ENCODE data around the gene LYSMD4.
"Not testable (repeated sequence)": the region's sequence is repeated elsewhere in the genome, so short reads cannot be mapped to it uniquely, and the experiment has no call there.

Gene LYSMD4

DNA sequence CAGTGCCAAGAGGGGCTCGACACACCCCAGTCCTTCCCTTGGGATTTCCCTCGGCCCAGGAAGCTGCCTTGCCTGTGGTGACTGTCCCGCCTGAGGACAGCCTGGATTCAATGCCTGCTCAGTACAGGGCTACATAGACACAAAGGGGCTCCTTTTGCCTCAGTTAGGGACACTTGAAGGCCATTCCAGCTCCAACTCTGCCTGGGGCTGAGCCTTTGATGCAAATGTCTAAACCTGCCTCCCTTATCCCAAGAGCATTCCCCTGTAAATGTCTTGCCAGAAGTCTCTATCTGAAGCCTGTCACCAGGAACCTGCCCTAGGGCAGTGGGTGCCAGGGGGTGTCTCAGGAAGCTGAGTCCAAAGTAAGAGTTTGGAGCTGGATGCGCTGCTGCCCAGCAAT is 19.3 kb upstream of the LYSMD4 start:
- no peak overlapping the region for H3K27ac ChIP-seq
- TF ChIP-seq CTCF (IDR thresholded peaks at IDR 0.05) (no peak), ZFX (IDR thresholded peaks at IDR 0.05; ENCODE audit: borderline replicate concordance) (no peak)

- H3K27ac ChIP-seq: not testable (repeated sequence)
Measured at GRCh38 chr15:99750326-99750725, 17.1 kb upstream of the LYSMD4 start.

DNA sequence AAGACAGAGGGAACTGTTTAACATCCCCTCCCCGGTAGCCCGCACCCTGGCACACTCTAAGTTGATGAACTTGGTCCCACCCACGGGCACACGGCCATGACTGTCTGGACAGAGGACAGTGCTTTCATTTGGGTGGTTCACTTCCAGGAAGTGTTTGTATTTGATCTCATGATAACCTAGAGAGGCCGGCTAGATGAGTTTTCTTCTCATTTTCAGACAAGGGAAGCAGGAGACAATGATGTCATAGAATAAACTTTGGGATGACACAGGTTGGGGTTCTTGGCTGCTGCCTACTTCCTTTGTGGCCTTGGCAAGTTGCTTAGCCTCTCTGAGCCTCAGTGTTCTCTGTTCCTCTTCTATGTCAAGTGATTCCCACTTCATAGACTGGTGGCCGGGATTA is 16.1 kb upstream of the LYSMD4 start:
- no peak overlapping the region for H3K27ac ChIP-seq
- TF ChIP-seq ZFX (IDR thresholded peaks at IDR 0.05; ENCODE audit: borderline replicate concordance) (no peak), CTCF (IDR thresholded peaks at IDR 0.05) (no peak)

DNA sequence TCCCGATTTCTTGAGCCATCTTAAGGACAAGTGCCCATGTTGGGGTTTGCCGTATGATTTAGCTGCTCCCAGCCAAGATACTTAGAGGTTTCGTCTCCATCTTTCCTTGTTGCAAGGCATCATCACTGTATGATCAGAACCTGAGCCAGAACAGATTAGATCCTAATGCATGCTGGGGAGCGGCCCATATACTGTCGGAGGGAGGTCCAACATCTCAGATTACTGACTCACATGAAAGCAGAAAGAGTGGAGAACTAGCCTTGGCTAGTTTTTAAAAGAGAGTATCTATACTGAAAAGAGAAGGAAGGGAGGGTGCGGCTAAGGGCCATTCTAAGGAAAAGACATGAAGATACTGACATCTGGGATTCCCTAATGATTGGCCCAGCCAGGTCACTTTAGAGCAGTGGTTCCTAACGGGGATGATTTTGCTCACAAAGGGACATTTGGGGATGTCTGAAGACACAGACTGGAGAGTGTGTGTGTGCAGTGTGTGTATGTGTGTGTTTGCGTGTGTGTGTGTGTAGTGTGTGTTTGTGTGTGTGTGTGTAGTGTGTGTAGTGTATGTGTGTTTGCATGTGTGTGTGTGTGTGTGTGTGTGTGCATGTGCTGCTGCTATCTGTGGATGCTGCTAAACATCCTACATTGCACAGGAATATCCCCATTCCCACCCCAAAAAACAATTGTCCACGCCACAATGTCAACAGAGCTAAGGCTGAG is 12.3 kb upstream of the LYSMD4 start:
- no peak overlapping the region for H3K27ac ChIP-seq
- TF ChIP-seq CTCF (IDR thresholded peaks at IDR 0.05): no peak
- TF ChIP-seq ZFX (IDR thresholded peaks at IDR 0.05; ENCODE audit: borderline replicate concordance): no peak

DNA sequence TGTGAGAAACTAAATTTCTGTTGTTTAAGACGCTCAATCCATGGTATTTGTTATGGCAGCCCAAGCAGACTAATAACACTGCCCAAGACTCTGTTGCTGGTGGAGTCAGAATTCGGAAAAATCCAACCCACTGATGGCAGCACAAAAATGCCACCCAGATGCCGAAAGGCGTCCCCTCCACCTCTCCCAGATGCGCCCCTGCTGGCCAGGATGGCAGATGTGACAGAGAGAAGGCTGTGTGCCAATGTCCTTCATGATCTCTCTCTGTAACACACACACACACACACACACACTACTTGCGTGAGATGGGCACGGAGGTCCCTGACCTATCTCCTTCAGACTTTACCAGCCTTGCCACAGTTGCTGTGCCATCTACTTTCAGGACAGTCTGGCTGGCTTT is 10.9 kb upstream of the LYSMD4 start:
- TF ChIP-seq CTCF (IDR thresholded peaks at IDR 0.05): peak; percentile 44
- no peak for TF ChIP-seq ZFX (IDR thresholded peaks at IDR 0.05; ENCODE audit: borderline replicate concordance)

GRCh38 chr15:99741835-99742234 is 8.6 kb upstream of the LYSMD4 start:
- TF ChIP-seq ZFX (IDR thresholded peaks at IDR 0.05; ENCODE audit: borderline replicate concordance) (no peak), CTCF (IDR thresholded peaks at IDR 0.05) (no peak)
- no peak overlapping the region for H3K27ac ChIP-seq

More for the DNA sequence above, 10.9 kb upstream of the LYSMD4 start:
- H3K27ac ChIP-seq: no peak overlapping the region

DNA sequence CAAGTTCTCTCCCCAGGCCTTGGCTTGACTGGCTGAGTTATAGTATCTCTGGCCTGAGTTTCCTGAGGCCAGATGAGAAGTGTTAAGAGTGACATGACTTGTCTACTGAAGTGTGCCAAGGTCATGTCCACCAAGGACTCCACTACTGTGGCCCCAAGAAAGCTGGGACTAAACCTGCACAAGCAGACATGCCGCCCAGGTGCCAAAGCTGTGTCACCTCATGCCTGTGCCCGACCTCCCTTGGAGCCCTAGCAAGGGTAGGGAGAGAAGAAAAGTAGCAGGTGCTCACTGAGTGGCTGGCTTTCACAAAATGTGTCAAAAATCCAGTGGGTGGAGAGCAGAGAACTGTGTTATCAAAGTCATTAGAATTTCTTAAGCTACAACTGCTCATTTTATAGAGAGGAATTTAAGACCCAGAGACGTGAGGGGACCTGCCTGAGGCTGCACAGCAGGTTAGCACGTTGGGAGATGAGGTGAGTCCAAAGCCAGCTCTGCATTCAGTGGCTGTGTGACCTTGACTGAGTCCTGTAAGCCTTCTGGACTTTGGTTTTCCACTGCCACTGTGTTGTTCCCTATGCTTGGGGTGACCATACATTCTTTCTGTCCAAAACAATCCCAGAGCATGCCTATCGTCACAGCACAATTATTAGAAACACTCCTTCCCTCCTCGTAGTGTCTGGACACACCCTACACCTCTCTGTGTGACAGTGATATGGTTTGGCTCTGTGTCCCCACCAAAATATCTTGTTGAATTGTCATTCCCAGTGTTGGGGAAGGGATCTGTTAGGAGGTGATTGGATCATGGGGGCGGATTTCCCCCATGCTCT is 5.0 kb upstream of the LYSMD4 start:
- TF ChIP-seq ZFX (IDR thresholded peaks at IDR 0.05; ENCODE audit: borderline replicate concordance) (no peak), CTCF (IDR thresholded peaks at IDR 0.05) (no peak)
- H3K27ac ChIP-seq: no peak overlapping the region
